GM23338 (cell line): ENCODE results near the gene LPCAT3. TPM values are rescaled to one million over a fixed set of nuclear protein-coding genes. Genes with fewer than 3 reads are reported as not detected.

Source experiments
- ATAC-seq: fragments of 200-7000 bp; cut with Tn5 transposase; 3 replicates; pipeline ENCODE4 v1.9.1; 2020
- DNase-seq: peaks from one replicate; pipeline ENCODE4 v3.0.0-alpha.2; 2015; ENCODE audit warnings: low spot score
- H2AFZ ChIP-seq: fragments of 200-600 bp; sonication (generic); 2 replicates; pipeline ENCODE4 v1.8.0; 2016; ENCODE audit warnings: antibody characterized with exemption, mild to moderate bottlenecking, moderate library complexity
- H3F3A ChIP-seq: fragments of 200-600 bp; sonication (generic); replicated peaks from 2 replicates; pipeline ENCODE4 v1.8.0; 2017; ENCODE audit warnings: antibody characterized with exemption, mixed run types, low read depth
- H3K27ac ChIP-seq: fragments of 200-600 bp; sonication (generic); 2 replicates; pipeline ENCODE4 v1.6.1; 2016; ENCODE audit warnings: low read depth
- H3K27me3 ChIP-seq: fragments of 200-600 bp; sonication (generic); 2 replicates; pipeline ENCODE4 v1.8.0; 2016; ENCODE audit warnings: mild to moderate bottlenecking, mixed run types, moderate library complexity; ENCODE audit not compliant: insufficient read depth
- H3K36me3 ChIP-seq: fragments of 200-600 bp; sonication (generic); 2 replicates; pipeline ENCODE4 v1.8.0; 2016; ENCODE audit warnings: mild to moderate bottlenecking; ENCODE audit not compliant: insufficient read depth
- H3K4me1 ChIP-seq: fragments of 200-600 bp; sonication (generic); 2 replicates; pipeline ENCODE4 v1.8.0; 2016; ENCODE audit warnings: mild to moderate bottlenecking, moderate library complexity; ENCODE audit not compliant: insufficient read depth
- H3K4me2 ChIP-seq: fragments of 200-600 bp; sonication (generic); 2 replicates; pipeline ENCODE4 v1.7.1; 2017; ENCODE audit warnings: mixed run types
- H3K4me3 ChIP-seq: fragments of 200-600 bp; sonication (generic); 2 replicates; pipeline ENCODE4 v1.6.1; 2016; ENCODE audit warnings: mixed run types
- H3K79me2 ChIP-seq: fragments of 200-600 bp; sonication (generic); replicated peaks from 2 replicates; pipeline ENCODE4 v1.8.0; 2017; ENCODE audit warnings: mild to moderate bottlenecking; ENCODE audit not compliant: insufficient read depth
- H3K9me2 ChIP-seq: fragments of 200-600 bp; sonication (generic); 2 replicates; pipeline ENCODE4 v1.8.0; 2017; ENCODE audit not compliant: insufficient read depth
- H4K20me1 ChIP-seq: fragments of 200-600 bp; sonication (generic); replicated peaks from 2 replicates; pipeline ENCODE4 v1.8.0; 2017; ENCODE audit warnings: mild to moderate bottlenecking; ENCODE audit not compliant: insufficient read depth
- H3K27ac Mint-ChIP-seq: 2 replicates; pipeline ENCODE4 v1.8.0; 2020; ENCODE audit warnings: inconsistent platforms, mild to moderate bottlenecking, moderate library complexity, mixed read lengths
- H3K27me3 Mint-ChIP-seq: 3 replicates; pipeline ENCODE4 v1.8.0; 2022; ENCODE audit warnings: low read depth, mild to moderate bottlenecking, moderate library complexity, mixed read lengths, inconsistent platforms; ENCODE audit not compliant: insufficient read depth, poor library complexity
- H3K36me3 Mint-ChIP-seq: 3 replicates; pipeline ENCODE4 v1.8.0; 2021; ENCODE audit warnings: low read depth, mild to moderate bottlenecking, inconsistent platforms, moderate library complexity, mixed read lengths
- H3K4me1 Mint-ChIP-seq: 3 replicates; pipeline ENCODE4 v1.8.0; 2020; ENCODE audit warnings: mild to moderate bottlenecking, inconsistent platforms, mixed read lengths
- H3K4me3 Mint-ChIP-seq: 3 replicates; pipeline ENCODE4 v1.8.0; 2021; ENCODE audit warnings: moderate library complexity, mild to moderate bottlenecking, inconsistent platforms, mixed read lengths
- H3K9me3 Mint-ChIP-seq: 3 replicates; pipeline ENCODE4 v1.8.0; 2020; ENCODE audit warnings: moderate library complexity, mild to moderate bottlenecking, inconsistent platforms, mixed read lengths
- EZH2 ChIP-seq: fragments of 200-600 bp; sonication (generic); IDR thresholded peaks from one replicate; pipeline ENCODE4 v1.8.0; 2017; ENCODE audit warnings: antibody characterized with exemption, mild to moderate bottlenecking, low read depth; ENCODE audit not compliant: unreplicated experiment
- EZH2phosphoT487 ChIP-seq: fragments of 200-600 bp; sonication (generic); IDR thresholded peaks from one replicate; pipeline ENCODE4 v1.8.1; 2018; ENCODE audit warnings: antibody characterized with exemption; ENCODE audit not compliant: unreplicated experiment
- NANOG ChIP-seq: IDR thresholded peaks from 2 replicates; pipeline ENCODE4 v1.6.1; 2016; ENCODE audit warnings: antibody characterized with exemption, borderline replicate concordance
- POLR2AphosphoS5 ChIP-seq: IDR thresholded peaks from 2 replicates; pipeline ENCODE4 v1.6.1; 2016; ENCODE audit warnings: antibody characterized with exemption, low read depth
- STAT1 ChIP-seq: IDR thresholded peaks from one replicate; pipeline ENCODE4 v1.6.1; 2016; ENCODE audit warnings: antibody characterized with exemption; ENCODE audit not compliant: unreplicated experiment
- ZNF114 ChIP-seq: fragments of 250-450 bp; sonication (Bioruptor Pico); IDR thresholded peaks from 2 replicates; pipeline ENCODE4 v1.5.0; 2020; ENCODE audit warnings: mild to moderate bottlenecking, moderate library complexity
- polyA plus RNA-seq: library from polyadenylated mRNA; unstranded; fragments of >200 nt; fragmentation: Nextera tagmentation; extraction: Ambion mirVana; gene quantifications from 2 replicates; pipeline ENCODE4 v1.2.1, GENCODE V29; 2016
- total RNA-seq: library from RNA; depleted of rRNA; stranded (reverse); fragments of >200 nt; shearing (Covaris generic); gene quantifications from 2 replicates; pipeline ENCODE4 v1.2.3, GENCODE V29; 2014
- TF ChIP-seq, protein P1 (sequence below): fragments of 250-450 bp; sonication (Bioruptor Pico); IDR thresholded peaks from 2 replicates; pipeline ENCODE4 v1.5.0; 2020; ENCODE audit warnings: mild to moderate bottlenecking, moderate library complexity
- TF ChIP-seq, protein P2 (sequence below): IDR thresholded peaks from 2 replicates; pipeline ENCODE4 v1.6.1; 2016; ENCODE audit warnings: antibody characterized with exemption
- TF ChIP-seq, protein P3 (sequence below), 2 experiments: fragments of 200-600 bp in 1 of 2; sonication (generic) in 1 of 2; conservative IDR thresholded peaks; 2 replicates each; pipeline versions ENCODE4 v1.5.1 to v1.6.1; 2016 to 2017; ENCODE audit warnings: antibody characterized with exemption in 2 of 2, low read depth in 2 of 2, mild to moderate bottlenecking in 2 of 2, moderate library complexity in 1 of 2

The LPCAT3 gene
- total and polyA plus RNA-seq, 2 experiments from 2014 or later = 21.4 to 51.5 TPM

DNA sequence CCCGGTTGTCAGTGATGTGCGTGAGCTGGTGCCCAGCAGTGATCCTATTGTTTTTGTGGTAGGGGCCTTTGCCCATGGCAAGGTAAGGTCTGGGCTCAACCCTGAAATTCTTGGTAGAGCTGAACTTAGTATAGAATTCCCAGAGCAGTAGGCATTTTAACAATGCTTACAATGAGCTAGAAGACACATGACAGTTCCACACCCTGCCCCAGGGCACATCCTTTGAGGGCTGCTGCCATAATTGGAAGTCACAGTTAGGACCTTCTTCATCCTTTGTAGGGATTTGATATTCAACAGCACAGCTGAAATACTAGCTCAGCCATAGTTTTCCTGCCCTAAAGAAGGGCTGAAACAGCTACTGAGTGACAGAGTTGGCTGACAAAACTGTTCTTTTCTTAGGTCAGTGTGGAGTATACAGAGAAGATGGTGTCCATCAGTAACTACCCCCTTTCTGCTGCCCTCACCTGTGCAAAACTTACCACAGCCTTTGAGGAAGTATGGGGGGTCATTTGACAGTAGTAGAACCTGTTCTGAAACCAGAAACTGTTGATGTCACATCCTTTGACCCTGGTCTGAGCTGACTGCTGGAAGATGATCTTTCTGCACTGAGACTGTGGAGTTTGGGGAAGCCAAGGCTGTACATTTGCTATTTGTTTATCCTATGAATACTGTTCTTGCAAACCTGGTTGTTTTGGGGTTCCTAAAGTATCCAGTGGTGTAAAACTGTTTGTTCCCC lies 42.8 kb downstream of the LPCAT3 start (continued):
- TF ChIP-seq, protein P1, sequence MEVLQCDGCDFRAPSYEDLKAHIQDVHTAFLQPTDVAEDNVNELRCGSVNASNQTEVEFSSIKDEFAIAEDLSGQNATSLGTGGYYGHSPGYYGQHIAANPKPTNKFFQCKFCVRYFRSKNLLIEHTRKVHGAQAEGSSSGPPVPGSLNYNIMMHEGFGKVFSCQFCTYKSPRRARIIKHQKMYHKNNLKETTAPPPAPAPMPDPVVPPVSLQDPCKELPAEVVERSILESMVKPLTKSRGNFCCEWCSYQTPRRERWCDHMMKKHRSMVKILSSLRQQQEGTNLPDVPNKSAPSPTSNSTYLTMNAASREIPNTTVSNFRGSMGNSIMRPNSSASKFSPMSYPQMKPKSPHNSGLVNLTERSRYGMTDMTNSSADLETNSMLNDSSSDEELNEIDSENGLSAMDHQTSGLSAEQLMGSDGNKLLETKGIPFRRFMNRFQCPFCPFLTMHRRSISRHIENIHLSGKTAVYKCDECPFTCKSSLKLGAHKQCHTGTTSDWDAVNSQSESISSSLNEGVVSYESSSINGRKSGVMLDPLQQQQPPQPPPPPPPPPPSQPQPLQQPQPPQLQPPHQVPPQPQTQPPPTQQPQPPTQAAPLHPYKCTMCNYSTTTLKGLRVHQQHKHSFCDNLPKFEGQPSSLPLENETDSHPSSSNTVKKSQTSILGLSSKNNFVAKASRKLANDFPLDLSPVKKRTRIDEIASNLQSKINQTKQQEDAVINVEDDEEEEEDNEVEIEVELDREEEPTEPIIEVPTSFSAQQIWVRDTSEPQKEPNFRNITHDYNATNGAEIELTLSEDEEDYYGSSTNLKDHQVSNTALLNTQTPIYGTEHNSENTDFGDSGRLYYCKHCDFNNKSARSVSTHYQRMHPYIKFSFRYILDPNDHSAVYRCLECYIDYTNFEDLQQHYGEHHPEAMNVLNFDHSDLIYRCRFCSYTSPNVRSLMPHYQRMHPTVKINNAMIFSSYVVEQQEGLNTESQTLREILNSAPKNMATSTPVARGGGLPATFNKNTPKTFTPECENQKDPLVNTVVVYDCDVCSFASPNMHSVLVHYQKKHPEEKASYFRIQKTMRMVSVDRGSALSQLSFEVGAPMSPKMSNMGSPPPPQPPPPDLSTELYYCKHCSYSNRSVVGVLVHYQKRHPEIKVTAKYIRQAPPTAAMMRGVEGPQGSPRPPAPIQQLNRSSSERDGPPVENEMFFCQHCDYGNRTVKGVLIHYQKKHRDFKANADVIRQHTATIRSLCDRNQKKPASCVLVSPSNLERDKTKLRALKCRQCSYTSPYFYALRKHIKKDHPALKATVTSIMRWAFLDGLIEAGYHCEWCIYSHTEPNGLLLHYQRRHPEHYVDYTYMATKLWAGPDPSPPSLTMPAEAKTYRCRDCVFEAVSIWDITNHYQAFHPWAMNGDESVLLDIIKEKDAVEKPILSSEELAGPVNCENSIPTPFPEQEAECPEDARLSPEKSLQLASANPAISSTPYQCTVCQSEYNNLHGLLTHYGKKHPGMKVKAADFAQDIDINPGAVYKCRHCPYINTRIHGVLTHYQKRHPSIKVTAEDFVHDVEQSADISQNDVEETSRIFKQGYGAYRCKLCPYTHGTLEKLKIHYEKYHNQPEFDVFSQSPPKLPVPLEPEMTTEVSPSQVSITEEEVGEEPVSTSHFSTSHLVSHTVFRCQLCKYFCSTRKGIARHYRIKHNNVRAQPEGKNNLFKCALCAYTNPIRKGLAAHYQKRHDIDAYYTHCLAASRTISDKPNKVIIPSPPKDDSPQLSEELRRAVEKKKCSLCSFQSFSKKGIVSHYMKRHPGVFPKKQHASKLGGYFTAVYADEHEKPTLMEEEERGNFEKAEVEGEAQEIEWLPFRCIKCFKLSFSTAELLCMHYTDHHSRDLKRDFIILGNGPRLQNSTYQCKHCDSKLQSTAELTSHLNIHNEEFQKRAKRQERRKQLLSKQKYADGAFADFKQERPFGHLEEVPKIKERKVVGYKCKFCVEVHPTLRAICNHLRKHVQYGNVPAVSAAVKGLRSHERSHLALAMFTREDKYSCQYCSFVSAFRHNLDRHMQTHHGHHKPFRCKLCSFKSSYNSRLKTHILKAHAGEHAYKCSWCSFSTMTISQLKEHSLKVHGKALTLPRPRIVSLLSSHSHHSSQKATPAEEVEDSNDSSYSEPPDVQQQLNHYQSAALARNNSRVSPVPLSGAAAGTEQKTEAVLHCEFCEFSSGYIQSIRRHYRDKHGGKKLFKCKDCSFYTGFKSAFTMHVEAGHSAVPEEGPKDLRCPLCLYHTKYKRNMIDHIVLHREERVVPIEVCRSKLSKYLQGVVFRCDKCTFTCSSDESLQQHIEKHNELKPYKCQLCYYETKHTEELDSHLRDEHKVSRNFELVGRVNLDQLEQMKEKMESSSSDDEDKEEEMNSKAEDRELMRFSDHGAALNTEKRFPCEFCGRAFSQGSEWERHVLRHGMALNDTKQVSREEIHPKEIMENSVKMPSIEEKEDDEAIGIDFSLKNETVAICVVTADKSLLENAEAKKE = no peak
- 0 out of 2 replicates have a peak, but pooled peaks have one; percentile 6 for TF ChIP-seq POLR2AphosphoS5

DNA sequence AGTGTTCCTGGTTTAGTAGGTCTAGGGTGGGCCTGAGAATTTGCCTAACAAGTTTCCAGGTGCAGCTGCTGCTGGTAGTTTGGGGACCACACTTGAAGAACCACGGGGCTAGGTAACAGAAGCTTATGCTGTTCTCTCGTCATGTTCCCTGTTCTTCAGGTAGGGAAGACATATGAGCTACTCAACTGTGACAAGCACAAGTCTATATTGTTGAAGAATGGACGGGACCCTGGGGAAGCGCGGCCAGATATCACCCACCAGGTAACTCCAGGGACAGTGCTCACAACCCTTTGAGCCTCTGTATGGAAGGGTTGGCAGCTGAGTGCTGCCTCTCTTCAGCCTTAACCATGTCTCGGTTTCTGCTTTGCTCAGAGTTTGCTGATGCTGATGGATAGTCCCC lies 44.1 kb downstream of the LPCAT3 start:
- peaks cover 37% of the 10 kb centered on the region for H3K79me2 ChIP-seq
- H3K4me3 Mint-ChIP-seq = no peak overlapping the region
- DNase-seq (no peak), ATAC-seq (no peak)
- TF ChIP-seq EZH2phosphoT487 (no peak), ZNF114 (CRISPR knock-in tag) (no peak), NANOG (no peak), STAT1 (no peak), EZH2 (no peak)
- TF ChIP-seq, protein P2, sequence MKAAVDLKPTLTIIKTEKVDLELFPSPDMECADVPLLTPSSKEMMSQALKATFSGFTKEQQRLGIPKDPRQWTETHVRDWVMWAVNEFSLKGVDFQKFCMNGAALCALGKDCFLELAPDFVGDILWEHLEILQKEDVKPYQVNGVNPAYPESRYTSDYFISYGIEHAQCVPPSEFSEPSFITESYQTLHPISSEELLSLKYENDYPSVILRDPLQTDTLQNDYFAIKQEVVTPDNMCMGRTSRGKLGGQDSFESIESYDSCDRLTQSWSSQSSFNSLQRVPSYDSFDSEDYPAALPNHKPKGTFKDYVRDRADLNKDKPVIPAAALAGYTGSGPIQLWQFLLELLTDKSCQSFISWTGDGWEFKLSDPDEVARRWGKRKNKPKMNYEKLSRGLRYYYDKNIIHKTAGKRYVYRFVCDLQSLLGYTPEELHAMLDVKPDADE = no peak
- TF ChIP-seq, protein P3, sequence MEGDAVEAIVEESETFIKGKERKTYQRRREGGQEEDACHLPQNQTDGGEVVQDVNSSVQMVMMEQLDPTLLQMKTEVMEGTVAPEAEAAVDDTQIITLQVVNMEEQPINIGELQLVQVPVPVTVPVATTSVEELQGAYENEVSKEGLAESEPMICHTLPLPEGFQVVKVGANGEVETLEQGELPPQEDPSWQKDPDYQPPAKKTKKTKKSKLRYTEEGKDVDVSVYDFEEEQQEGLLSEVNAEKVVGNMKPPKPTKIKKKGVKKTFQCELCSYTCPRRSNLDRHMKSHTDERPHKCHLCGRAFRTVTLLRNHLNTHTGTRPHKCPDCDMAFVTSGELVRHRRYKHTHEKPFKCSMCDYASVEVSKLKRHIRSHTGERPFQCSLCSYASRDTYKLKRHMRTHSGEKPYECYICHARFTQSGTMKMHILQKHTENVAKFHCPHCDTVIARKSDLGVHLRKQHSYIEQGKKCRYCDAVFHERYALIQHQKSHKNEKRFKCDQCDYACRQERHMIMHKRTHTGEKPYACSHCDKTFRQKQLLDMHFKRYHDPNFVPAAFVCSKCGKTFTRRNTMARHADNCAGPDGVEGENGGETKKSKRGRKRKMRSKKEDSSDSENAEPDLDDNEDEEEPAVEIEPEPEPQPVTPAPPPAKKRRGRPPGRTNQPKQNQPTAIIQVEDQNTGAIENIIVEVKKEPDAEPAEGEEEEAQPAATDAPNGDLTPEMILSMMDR (conservative IDR thresholded peaks at IDR 0.05; ENCODE audit: low read depth in 2 of 2) = no peak
- H3F3A ChIP-seq = peaks cover 37% of the 10 kb centered on the region
- H3K36me3 Mint-ChIP-seq = peaks cover 84% of the 10 kb centered on the region
- peaks cover 2% of the 10 kb centered on the region; the same call in 1 of the 3 replicates for H3K9me3 Mint-ChIP-seq
- H3K4me1 Mint-ChIP-seq = peaks cover 17% of the 10 kb centered on the region
- H4K20me1 ChIP-seq = peaks cover 20% of the 10 kb centered on the region; the same call in 1 of the 2 replicates
- H3K36me3 ChIP-seq = peaks cover 27% of the 10 kb centered on the region
- H3K27ac Mint-ChIP-seq = no peak overlapping the region; the same call in 1 of the 2 replicates
- H3K4me1 ChIP-seq = peaks cover 15% of the 10 kb centered on the region
- H3K4me2 ChIP-seq = no peak overlapping the region
- H3K9me2 ChIP-seq = no peaks in the 10 kb centered on the region
- H3K27me3 Mint-ChIP-seq = peaks cover 18% of the 10 kb centered on the region
- H2AFZ ChIP-seq = no peak overlapping the region
- H3K27me3 ChIP-seq = no peaks in the 10 kb centered on the region
- H3K4me3 ChIP-seq = no peak overlapping the region
- no peak overlapping the region for H3K27ac ChIP-seq
